OCI-LY1 (cell line): ENCODE data around the gene SEPTIN5.

Source experiments
- H2AFZ ChIP-seq: fragments of 200-600 bp; sonication (generic), shearing (Covaris generic); 2 replicates; pipeline ENCODE4 v1.6.0; 2014; ENCODE audit warnings: antibody characterized with exemption, mild to moderate bottlenecking, low read length
- H3F3A ChIP-seq: fragments of 200-600 bp; sonication (generic), shearing (Covaris generic); 2 replicates; pipeline ENCODE4 v1.6.0; 2014; ENCODE audit warnings: mild to moderate bottlenecking, antibody characterized with exemption, low read length, moderate library complexity; ENCODE audit not compliant: insufficient read depth
- H3K27ac ChIP-seq: fragments of 200-600 bp; sonication (generic); 2 replicates; pipeline ENCODE4 v1.5.1; 2014; ENCODE audit warnings: low read length, mixed run types, mild to moderate bottlenecking, low read depth; ENCODE audit not compliant: poor library complexity, severe bottlenecking
- H3K27me3 ChIP-seq: fragments of 200-600 bp; sonication (generic); 2 replicates; pipeline ENCODE4 v1.6.0; 2014; ENCODE audit warnings: antibody characterized with exemption, mild to moderate bottlenecking, low read length, moderate library complexity; ENCODE audit not compliant: insufficient read depth
- H3K36me3 ChIP-seq: fragments of 200-600 bp; sonication (generic); 2 replicates; pipeline ENCODE4 v1.6.1; 2014; ENCODE audit warnings: mild to moderate bottlenecking, antibody characterized with exemption, low read length, moderate library complexity, mixed read lengths; ENCODE audit not compliant: insufficient read depth
- H3K4me1 ChIP-seq: fragments of 200-600 bp; sonication (generic); 2 replicates; pipeline ENCODE4 v1.5.1; 2014; ENCODE audit warnings: mild to moderate bottlenecking, low read length, moderate library complexity; ENCODE audit not compliant: insufficient read depth, severe bottlenecking
- H3K4me2 ChIP-seq: fragments of 200-600 bp; sonication (generic), shearing (Covaris generic); 2 replicates; pipeline ENCODE4 v1.6.1; 2014; ENCODE audit warnings: low read length
- H3K4me3 ChIP-seq: fragments of 200-600 bp; sonication (generic); 2 replicates; pipeline ENCODE4 v1.5.1; 2014; ENCODE audit warnings: low read length, low read depth, mild to moderate bottlenecking, mixed read lengths; ENCODE audit not compliant: poor library complexity, severe bottlenecking
- H3K79me2 ChIP-seq: fragments of 200-600 bp; shearing (Covaris generic); 2 replicates; pipeline ENCODE4 v1.6.1; 2016; ENCODE audit warnings: mixed run types, low read length, mixed read lengths; ENCODE audit not compliant: insufficient read depth
- H3K9ac ChIP-seq: fragments of 200-600 bp; sonication (generic), shearing (Covaris generic); 2 replicates; pipeline ENCODE4 v1.6.1; 2014; ENCODE audit warnings: mild to moderate bottlenecking, low read length, mixed read lengths
- H3K9me2 ChIP-seq: fragments of 200-600 bp; sonication (generic), shearing (Covaris generic); 2 replicates; pipeline ENCODE4 v1.6.1; 2014; ENCODE audit warnings: low read depth, mild to moderate bottlenecking, low read length, mixed read lengths
- H3K9me3 ChIP-seq: fragments of 200-600 bp; shearing (Covaris generic); 2 replicates; pipeline ENCODE4 v1.6.1; 2014; ENCODE audit warnings: low read length, mixed read lengths
- H4K20me1 ChIP-seq: fragments of 200-600 bp; sonication (generic), shearing (Covaris generic); 2 replicates; pipeline ENCODE4 v1.6.0; 2016; ENCODE audit warnings: mild to moderate bottlenecking, low read length; ENCODE audit not compliant: insufficient read depth
- EZH2 ChIP-seq: fragments of 200-600 bp; sonication (generic), shearing (Covaris generic); IDR thresholded peaks from 2 replicates; pipeline ENCODE4 v1.8.0; 2017; ENCODE audit warnings: borderline replicate concordance, mixed run types, mild to moderate bottlenecking, antibody characterized with exemption, low read length, moderate library complexity, mixed read lengths
- TF ChIP-seq, protein P1 (sequence below): fragments of 200-600 bp; sonication (generic), shearing (Covaris generic); IDR thresholded peaks from 2 replicates; pipeline ENCODE4 v1.5.1; 2017; ENCODE audit warnings: mild to moderate bottlenecking, antibody characterized with exemption, low read length, moderate library complexity, mixed read lengths

Gene SEPTIN5

DNA sequence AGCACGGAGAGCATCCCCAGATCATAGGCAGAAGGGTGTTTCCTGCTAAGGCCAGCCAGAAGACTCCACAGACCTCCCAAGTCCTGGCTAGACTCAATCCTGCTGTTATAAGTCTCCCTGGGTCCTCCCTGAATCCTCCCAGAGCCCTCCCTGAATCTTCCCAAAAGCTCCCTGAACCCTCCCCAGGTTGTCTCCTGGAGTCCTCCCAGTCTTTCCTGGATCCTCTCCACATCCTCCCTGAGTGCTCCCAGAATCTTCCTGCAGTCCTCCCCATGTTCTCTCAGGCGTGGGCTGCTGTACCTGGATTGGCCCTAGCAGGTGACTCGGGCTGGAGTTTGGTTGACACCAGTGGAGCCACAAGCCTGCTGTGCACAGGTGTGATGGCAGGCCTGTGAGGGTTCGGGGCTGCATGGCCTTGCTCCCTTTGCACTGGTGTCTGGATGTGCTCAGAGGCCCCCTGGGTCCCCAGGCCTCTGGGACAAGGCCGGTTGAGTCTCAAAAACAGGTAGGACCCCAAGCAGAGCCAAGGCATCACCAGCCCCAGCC lies 20.6 kb downstream of the SEPTIN5 start:
- H3K4me3 ChIP-seq, result no peak overlapping the region
- no peaks in the 10 kb centered on the region; the same call in 1 of the 2 replicates for H3K27me3 ChIP-seq
- no peak overlapping the region for H3K9ac ChIP-seq
- no peak overlapping the region for H3K4me2 ChIP-seq
- no peaks in the 10 kb centered on the region for H3K36me3 ChIP-seq
- TF ChIP-seq EZH2, result no peak
- TF ChIP-seq, protein P1, sequence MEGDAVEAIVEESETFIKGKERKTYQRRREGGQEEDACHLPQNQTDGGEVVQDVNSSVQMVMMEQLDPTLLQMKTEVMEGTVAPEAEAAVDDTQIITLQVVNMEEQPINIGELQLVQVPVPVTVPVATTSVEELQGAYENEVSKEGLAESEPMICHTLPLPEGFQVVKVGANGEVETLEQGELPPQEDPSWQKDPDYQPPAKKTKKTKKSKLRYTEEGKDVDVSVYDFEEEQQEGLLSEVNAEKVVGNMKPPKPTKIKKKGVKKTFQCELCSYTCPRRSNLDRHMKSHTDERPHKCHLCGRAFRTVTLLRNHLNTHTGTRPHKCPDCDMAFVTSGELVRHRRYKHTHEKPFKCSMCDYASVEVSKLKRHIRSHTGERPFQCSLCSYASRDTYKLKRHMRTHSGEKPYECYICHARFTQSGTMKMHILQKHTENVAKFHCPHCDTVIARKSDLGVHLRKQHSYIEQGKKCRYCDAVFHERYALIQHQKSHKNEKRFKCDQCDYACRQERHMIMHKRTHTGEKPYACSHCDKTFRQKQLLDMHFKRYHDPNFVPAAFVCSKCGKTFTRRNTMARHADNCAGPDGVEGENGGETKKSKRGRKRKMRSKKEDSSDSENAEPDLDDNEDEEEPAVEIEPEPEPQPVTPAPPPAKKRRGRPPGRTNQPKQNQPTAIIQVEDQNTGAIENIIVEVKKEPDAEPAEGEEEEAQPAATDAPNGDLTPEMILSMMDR, result no peak
- no peaks in the 10 kb centered on the region for H3K79me2 ChIP-seq
- H3K9me3 ChIP-seq, result no peaks in the 10 kb centered on the region
- no peaks in the 10 kb centered on the region for H4K20me1 ChIP-seq
- no peaks in the 10 kb centered on the region for H3K4me1 ChIP-seq
- no peak overlapping the region for H3K27ac ChIP-seq
- H3F3A ChIP-seq, result no peaks in the 10 kb centered on the region
- no peak overlapping the region for H2AFZ ChIP-seq
- H3K9me2 ChIP-seq, result no peaks in the 10 kb centered on the region

DNA sequence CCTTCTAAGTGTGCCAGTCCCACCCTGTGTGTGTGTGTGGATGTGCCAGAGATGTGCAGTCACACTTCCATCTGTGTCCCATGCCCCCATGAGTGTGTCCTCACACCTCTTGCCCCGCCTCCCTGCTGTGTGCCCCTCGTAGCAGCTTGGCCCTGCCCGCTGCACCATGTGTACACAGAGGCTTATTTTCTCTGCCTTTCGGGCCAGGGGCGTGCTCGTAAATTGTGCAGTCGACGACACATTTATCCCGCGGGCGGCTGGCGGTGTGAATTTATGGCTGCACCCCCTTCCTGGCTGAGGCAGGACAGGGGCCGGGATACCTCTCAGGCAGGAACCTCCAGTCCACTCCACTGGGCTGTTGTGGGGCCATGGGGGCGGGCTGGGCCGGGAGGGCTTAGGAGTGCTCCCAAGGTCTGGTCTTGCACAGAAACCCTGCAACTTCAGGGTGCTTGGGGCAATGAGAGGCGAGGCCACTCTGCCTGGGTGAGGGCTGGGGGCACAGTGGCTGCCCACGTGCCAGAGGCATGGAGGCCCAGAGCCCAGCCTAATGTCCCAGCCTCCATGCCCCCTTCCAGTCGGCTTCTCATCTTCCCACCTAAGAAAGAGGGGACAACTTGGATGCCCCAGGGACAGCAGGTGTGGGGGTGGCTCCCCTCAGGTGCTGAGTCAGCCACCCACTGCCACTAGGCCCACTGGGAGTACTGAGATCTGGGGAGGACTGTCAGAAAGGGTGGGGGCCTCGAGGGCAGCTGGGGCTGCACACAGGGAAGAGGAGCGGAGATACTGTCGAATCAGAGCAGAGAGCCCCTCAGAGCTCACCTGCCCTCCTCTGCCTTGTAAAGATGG lies 21.6 kb downstream of the SEPTIN5 start:
- H3K9ac ChIP-seq, result no peak overlapping the region
- TF ChIP-seq, protein P1, result no peak
- TF ChIP-seq EZH2, result no peak
- H3K27ac ChIP-seq, result no peak overlapping the region
- H3K9me3 ChIP-seq, result no peaks in the 10 kb centered on the region
- H4K20me1 ChIP-seq, result no peaks in the 10 kb centered on the region
- H3K36me3 ChIP-seq, result no peaks in the 10 kb centered on the region
- no peaks in the 10 kb centered on the region for H3F3A ChIP-seq
- H3K4me1 ChIP-seq, result no peaks in the 10 kb centered on the region
- no peak overlapping the region for H2AFZ ChIP-seq
- H3K9me2 ChIP-seq, result no peaks in the 10 kb centered on the region
- no peak overlapping the region for H3K4me2 ChIP-seq
- H3K4me3 ChIP-seq, result no peak overlapping the region
- peaks cover 3% of the 10 kb centered on the region; the same call in 1 of the 2 replicates for H3K27me3 ChIP-seq
- H3K79me2 ChIP-seq, result no peaks in the 10 kb centered on the region

DNA sequence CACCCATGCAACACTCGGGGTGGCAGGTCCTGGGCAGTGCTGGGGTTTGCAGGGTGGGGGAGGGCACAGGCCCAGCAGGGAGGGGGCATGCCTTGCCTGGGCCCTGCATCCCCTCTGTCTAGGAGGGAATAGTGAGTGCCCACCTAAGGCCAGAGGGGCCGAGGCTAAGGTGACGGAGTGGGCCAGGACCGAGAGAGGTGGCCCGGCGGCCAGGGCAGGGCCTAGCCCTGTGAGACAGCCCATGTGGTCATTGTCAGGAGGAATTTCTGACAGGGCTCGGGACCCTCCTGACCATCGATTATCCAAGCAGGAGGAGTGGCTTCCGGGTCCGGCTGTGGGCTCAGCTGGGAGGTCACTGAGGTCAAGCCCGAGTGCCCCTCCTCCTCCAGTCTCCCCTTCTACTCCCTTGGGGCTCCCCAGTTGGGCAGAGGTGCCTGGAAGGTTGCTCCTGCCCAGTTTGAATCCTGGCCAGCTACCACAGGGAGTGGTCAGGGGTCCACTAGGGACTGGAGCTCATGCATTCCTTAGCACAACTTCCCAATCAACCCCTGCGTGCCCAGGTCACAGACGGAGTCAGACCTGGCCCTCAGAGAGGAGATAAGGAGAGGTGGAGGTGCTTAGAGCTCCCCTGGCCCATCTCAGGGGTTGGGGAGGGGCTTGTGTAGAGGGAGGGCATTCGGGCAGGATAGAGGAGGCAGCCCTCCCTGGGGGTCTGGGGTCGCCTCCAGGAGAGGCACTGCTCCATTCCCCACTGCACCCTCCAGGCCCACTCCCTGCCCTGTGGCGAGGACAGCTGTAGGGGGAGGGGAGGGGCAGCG lies 23.8 kb downstream of the SEPTIN5 start:
- Histone ChIP-seq H3K27me3 (peaks cover 3% of the 10 kb centered on the region; the same call in 1 of the 2 replicates), H3K9me2 (no peaks in the 10 kb centered on the region), H3K79me2 (no peaks in the 10 kb centered on the region), H4K20me1 (no peaks in the 10 kb centered on the region), H3K9me3 (no peaks in the 10 kb centered on the region), H3K4me3 (no peak overlapping the region), H3F3A (no peaks in the 10 kb centered on the region), H3K4me1 (no peaks in the 10 kb centered on the region), H3K36me3 (no peaks in the 10 kb centered on the region), H3K4me2 (no peak overlapping the region), H2AFZ (no peak overlapping the region), H3K27ac (no peak overlapping the region), H3K9ac (no peak overlapping the region)
- TF ChIP-seq EZH2, result no peak
- TF ChIP-seq, protein P1, result no peak
